ENCODE data around the gene PLS3.

DNA sequence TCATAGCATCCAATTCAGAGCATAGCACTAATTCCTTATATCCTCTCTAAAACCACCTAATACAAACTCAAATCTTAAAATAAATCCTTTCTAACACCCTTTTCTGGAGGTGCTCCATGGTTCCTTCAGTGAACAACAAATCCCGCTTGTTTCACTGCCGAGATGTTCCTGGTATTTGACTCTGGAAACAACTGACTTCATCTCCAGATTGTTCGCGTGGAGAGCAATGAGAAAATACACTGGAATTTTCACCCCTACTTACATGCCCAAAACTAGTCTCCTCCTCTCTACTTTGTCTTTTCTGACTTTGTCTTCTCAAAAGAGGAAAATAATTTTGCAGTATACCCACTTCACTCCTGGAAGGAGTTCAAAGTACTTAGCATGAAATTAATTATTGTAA lies 129.0 kb downstream of the PLS3 start:
- no peak for TF ChIP-seq CTCF (IDR thresholded peaks at IDR 0.05)
- TF ChIP-seq SP1 (CRISPR knock-in tag; conservative IDR thresholded peaks at IDR 0.05), result no peak
- no peak for TF ChIP-seq USF2 (CRISPR knock-in tag; IDR thresholded peaks at IDR 0.05)
- no peak for TF ChIP-seq NR2C2 (CRISPR knock-in tag; IDR thresholded peaks at IDR 0.05)
- no peak for TF ChIP-seq ZNF121 (CRISPR knock-in tag; IDR thresholded peaks at IDR 0.05)
- no peak for TF ChIP-seq TEAD1 (CRISPR knock-in tag; IDR thresholded peaks at IDR 0.05)
- no peak for TF ChIP-seq ESRRA (CRISPR knock-in tag; IDR thresholded peaks at IDR 0.05; ENCODE audit: borderline replicate concordance)
- TF ChIP-seq KAT7 (CRISPR knock-in tag; IDR thresholded peaks at IDR 0.05; ENCODE audit: borderline replicate concordance), result no peak

Measured in WTC11 (cell line).